DMS53 treated with DMSO at 0.1 percent for 48 hours (cell line): ENCODE measurements around the gene MAGI1.

ENCODE experiments used
- DNase-seq: peaks from one replicate; lab custom pipeline; 2025; ENCODE audit not compliant: unreplicated experiment; lab: John Stamatoyannopoulos, UW

MAGI1 gene

GRCh38 chr3:65950340-65951326, 88.1 kb downstream of the MAGI1 start:
- no peak for DNase-seq

DNA sequence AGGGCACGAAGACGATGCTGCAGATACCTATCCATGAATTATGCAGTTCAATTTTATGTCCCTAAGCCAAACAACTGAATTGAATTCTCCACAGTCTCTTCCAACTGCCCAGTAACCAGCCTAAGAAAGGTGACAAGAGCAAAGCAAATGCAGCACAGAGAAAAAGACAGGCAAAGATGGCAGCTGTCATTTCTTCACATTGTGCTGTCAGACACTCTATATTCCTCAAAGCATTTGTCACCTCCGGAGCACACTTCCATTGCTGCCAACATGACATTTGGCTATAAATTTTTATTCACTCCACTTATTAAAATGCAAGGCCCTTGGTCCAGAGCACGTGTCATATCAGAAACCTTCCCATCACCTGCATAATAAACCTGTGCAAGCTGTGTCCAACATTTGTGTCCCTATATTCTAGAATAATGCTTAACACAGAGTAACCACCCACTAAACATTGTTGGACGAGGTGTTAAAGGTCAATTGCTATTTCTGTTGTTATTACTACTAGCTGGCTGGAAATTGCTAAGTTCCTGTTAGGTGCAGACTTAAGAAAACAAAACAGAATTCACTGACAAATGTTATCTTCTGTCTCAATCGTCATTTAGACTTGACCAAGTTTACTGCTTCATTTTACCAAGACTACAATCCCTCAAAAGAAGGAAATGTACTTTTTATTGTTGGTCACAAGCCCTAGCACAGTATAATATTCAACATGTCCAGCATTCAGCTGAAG, 89.7 kb downstream of the MAGI1 start:
- no peak for DNase-seq

DNA sequence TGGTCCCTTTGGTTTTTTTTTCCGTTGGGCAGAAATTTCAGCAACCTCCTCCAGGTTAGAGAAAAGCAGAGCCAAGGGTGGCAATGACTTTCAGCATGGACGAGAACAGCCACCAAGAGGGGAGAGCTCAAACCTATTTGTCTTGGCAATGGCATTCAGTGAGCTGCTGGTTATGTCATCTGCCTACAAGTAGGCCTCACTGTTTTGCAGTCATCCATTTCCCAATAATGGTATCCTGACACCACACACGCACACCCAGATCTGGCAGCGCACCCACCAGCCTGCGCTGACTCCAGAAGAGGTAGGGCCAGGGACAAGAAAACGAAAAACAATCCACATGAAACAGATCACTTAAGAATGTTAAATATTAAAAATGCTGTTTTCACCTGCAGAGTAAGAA, 92.3 kb downstream of the MAGI1 start:
- no peak for DNase-seq

GRCh38 chr3:65945953-65946352, 92.8 kb downstream of the MAGI1 start:
- DNase-seq: no peak

- DNase-seq: no peak
Observed at GRCh38 chr3:65945480-65945879, 93.2 kb downstream of the MAGI1 start.

DNA sequence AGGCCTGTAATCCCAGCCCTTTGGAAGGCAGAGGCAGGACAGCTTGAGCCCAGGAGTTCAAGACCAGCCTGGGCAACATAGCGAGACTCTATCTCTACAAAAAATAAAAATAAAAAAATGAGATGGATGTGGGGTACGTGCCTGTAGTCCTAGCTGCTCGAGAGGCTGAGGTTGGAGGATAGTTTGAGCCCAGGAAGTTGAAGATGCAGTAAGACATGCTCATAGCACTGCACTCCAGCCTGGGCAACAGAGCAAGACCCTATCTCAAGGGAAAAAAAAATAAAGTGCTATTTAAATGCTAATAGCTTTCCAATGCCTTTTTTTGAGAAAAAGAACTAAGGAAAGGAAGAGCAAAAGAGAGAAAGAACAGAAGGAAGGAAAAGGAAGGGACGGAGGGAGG, 94.5 kb downstream of the MAGI1 start:
- no peak for DNase-seq

DNA sequence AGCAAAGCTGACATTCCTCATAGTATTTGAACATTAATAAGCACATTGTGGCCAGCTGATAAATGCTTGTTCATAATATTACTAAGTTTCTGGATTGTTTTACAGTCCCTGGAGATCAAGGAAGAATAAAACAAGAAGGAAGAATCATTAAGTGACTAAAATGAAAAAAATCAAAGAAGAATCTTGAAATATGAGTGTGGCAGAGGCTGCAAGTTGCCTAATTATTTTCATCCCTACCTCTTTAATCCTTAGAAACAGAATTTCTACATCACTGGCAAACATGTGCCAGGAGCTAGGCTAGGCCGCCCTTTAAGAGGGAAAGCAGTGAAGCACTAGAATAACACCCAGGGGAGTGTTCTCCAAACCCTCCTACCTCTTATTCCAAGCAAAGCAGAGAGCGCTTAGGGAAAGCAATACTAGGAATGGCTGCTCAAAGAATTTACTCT, 98.9 kb downstream of the MAGI1 start:
- no peak for DNase-seq

DNA sequence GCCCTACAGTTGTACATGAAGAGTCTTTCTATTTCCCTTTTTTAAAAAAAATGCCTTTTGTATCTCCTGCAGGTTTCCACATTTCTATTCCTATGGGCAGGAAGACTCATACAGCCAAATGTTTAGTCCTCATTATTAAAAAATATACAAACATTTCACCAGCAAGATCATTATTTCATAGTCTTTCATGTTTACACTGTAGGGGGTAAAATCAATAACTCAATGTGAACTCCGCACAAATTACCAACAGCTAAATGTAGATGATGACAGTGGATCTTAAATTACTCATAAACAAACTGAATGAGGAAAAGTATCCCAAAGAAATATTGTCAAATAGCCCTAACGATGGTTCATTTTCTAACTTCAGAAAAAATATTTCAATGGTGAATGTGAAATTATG, 99.5 kb downstream of the MAGI1 start:
- no peak for DNase-seq

GRCh38 chr3:65938676-65939075, 100.0 kb downstream of the MAGI1 start:
- DNase-seq: no peak

- no peak for DNase-seq
Observed at GRCh38 chr3:65938147-65938546, 100.6 kb downstream of the MAGI1 start.

GRCh38 chr3:65936908-65937638, 101.6 kb downstream of the MAGI1 start:
- DNase-seq: no peak

GRCh38 chr3:65935724-65936123, 103.0 kb downstream of the MAGI1 start:
- no peak for DNase-seq

DNA sequence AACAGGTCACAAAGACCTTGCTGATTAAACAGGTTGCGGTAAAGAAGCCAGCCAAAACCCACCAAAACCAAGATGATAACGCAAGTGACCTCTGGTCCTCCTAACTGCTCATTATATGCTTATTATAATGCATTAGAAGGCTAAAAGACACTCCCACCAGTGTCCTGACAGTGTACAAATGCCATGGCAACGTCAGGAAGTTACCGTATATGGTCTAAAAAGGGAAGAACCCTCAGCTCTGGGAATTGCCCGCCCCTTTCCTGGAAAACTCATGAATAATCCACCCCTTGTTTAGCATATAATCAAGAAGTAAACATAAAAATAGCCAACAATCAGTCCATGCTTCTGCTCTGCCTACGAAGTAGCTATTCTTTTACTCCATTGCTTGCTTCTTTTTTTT, 108.1 kb downstream of the MAGI1 start:
- no peak for DNase-seq

- no peak for DNase-seq
Observed at GRCh38 chr3:65928110-65928509, 110.6 kb downstream of the MAGI1 start.

- DNase-seq: no peak
Observed at GRCh38 chr3:65927576-65927975, 111.1 kb downstream of the MAGI1 start.

- no peak for DNase-seq
Observed at GRCh38 chr3:65925254-65925954, 113.3 kb downstream of the MAGI1 start.

DNA sequence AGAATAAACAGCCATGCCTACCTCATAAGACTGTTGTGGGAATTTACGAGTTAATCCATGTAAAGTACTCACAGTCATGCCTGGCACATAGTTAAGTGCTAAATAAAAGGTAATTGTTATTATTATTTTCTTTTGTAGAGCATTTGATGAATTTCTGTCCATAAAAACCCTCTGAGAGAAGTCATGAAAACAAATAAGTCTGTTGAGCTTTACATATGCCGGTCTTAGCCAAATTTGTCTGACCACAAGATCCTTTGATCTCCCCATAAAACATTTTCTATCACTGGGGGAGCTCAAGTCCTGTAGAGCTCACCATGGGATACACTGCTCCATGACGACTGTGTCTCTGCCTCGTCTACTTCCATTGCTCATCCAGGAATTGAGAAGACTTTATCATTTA, 114.0 kb downstream of the MAGI1 start:
- DNase-seq: no peak

DNA sequence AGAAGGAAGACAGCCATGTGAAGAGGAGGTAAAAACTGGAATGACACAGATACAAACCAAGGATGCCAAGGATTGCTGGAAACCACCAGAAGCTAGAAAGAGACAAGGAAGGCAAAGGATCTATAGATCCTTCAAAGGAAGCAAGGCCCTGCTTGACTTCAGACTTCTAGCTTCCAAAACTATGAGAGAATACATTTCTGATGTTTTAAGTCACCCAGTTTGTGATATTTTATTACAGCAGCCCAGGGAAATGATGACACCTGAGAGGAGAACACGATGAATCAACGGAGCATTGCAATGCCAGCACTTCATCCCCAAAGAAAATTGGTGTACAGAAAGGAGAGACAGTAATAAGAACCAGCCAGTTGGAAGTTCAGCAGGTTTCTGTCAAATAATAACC, 116.3 kb downstream of the MAGI1 start:
- DNase-seq: no peak

DNA sequence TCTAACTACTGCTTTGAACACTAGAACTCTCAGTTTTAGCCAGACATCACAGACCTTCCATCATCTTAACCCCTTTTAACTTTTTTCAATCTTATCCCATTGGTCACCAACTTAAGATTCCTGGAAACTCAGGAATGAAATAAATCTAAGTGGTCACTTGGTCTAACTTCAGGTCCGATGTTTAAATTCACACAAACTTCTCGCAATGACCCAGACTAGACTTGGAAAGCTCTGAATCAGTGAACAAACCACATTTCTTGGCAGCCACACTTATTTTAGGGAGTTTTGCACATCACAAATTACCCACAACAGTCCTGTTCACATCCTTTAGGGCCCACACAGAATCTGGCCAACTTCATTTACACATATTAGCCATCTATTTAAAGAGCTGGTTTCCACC, 118.9 kb downstream of the MAGI1 start:
- no peak for DNase-seq

DNA sequence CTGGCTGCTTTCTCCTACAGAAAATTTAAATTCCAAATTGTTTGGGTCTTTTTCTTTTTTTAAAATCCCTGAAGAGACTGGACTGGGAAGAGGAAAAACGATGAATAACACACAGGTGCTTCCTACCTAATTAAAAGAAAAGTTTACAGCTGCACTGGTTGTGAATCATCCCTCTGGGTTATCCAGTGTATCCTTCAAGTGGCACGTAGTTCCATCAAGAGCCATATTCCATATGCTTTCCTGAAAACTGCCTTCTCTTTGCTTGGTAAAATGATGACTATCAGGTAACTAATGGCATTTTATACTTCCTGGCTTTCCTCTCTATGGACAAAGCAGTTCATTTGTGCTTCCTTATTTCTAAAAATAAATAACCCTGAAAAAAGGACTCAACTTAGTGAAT, 123.2 kb downstream of the MAGI1 start:
- no peak for DNase-seq
